HAP-1 (cell line): ENCODE measurements around the gene NEK4.
"Not testable (repeated sequence)": the region's sequence is repeated elsewhere in the genome, so short reads cannot be mapped to it uniquely, and the experiment has no call there.

Experiments
- DNase-seq, 2 experiments: peaks; one replicate each; pipeline ENCODE4 v3.0.0-alpha.2; 2016 to 2020; ENCODE audit warnings: low spot score in 2 of 2
- H3K27me3 ChIP-seq: fragments of 250-450 bp; sonication (Bioruptor Pico); 2 replicates; pipeline ENCODE4 v1.5.1; 2020; ENCODE audit warnings: low read depth, mild to moderate bottlenecking, moderate library complexity
- H3K36me3 ChIP-seq: fragments of 250-450 bp; sonication (Bioruptor Pico); replicated peaks from 2 replicates; pipeline ENCODE4 v1.5.1; 2020; ENCODE audit warnings: mild to moderate bottlenecking
- H3K4me1 ChIP-seq: fragments of 250-450 bp; sonication (Bioruptor Pico); 2 replicates; pipeline ENCODE4 v1.5.1; 2020; ENCODE audit warnings: mild to moderate bottlenecking
- H3K4me3 ChIP-seq: fragments of 250-450 bp; sonication (Bioruptor Pico); 2 replicates; pipeline ENCODE4 v1.5.1; 2020; ENCODE audit warnings: mild to moderate bottlenecking, moderate library complexity
- H3K9me3 ChIP-seq: fragments of 250-450 bp; sonication (Bioruptor Pico); 2 replicates; pipeline ENCODE4 v1.5.1; 2020; ENCODE audit warnings: mild to moderate bottlenecking, moderate library complexity
- in situ Hi-C: fragments of 300-500 bp; cut with MboI; formaldehyde crosslinking; loops from 3 replicates; pipeline ENCODE4 v1.14.3; 2020; ENCODE audit warnings: low sequenced_read_pairs, inconsistent platforms, mixed read lengths

The NEK4 gene

DNA sequence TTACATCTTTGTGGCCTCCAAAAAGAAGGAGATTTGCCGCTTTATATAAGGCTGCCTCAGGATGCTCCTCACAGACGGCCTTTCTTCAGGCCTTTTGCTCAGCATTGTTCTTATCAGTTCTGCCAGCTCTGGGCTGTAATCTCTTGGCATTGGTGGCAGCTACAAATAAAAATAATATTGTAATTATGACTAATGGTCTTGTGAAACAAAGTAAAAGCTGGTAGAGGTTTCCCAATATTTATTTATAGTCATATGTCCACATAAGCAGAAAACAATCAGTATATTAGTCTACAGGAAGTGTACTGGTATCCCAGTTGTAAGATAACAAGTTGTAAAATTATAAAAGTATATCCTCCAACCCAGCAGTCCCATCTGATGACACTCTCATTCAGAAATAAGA, 7.3 kb downstream of the NEK4 start:
- in situ Hi-C loops: no loop called here
- DNase-seq: no peak
- H3K4me1 ChIP-seq: no peaks in the 10 kb centered on the region
- no peaks in the 10 kb centered on the region for H3K9me3 ChIP-seq
- H3K4me3 ChIP-seq: no peak overlapping the region
- peaks cover 47% of the 10 kb centered on the region for H3K36me3 ChIP-seq
- no peaks in the 10 kb centered on the region for H3K27me3 ChIP-seq

DNA sequence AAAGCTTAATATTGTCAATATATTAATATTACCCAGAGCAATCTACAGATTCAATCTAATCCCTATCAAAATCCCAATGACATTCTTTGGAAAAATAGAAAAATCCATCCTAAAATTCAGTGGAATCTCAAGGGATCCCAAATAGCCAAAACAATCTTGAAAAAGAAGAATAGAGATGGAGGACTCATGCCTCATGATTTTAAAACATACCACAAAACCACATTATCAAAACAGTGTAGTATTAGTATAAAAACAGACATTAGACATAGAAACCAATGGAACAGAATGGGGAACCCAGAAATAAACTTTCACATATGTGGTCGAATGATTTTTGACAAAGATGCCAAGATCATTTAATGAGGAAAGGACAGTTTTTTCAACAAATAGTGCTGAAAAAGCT, 14.6 kb downstream of the NEK4 start:
- Histone ChIP-seq H3K4me1 (no peaks in the 10 kb centered on the region), H3K9me3 (no peaks in the 10 kb centered on the region), H3K36me3 (peaks cover 33% of the 10 kb centered on the region), H3K27me3 (no peaks in the 10 kb centered on the region), H3K4me3 (no peak overlapping the region)
- in situ Hi-C loops: no loop called here
- no peak for DNase-seq

DNA sequence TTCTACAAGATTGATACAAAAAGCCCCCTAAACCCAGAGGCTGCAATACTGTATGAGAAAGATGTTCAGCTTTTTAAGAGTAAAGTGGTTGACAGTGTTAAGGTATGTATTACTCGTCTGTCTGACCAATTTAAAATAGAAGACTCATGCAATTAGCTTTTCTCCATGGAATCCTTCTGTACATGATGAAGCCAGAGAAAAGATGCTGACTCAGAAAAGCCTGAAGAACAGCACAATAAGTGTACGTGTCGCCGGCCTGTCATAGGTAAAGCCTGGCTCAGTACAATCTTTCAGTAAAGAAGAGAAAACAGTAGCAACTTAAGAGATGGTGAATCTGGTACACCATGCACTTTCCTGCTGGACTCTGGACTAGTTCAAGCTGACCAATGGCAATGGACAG, 16.4 kb downstream of the NEK4 start:
- H3K36me3 ChIP-seq: peaks cover 40% of the 10 kb centered on the region
- in situ Hi-C loops: no loop called here
- H3K4me3 ChIP-seq: no peak overlapping the region
- H3K9me3 ChIP-seq: no peaks in the 10 kb centered on the region
- no peaks in the 10 kb centered on the region for H3K27me3 ChIP-seq
- no peak for DNase-seq
- H3K4me1 ChIP-seq: no peaks in the 10 kb centered on the region

DNA sequence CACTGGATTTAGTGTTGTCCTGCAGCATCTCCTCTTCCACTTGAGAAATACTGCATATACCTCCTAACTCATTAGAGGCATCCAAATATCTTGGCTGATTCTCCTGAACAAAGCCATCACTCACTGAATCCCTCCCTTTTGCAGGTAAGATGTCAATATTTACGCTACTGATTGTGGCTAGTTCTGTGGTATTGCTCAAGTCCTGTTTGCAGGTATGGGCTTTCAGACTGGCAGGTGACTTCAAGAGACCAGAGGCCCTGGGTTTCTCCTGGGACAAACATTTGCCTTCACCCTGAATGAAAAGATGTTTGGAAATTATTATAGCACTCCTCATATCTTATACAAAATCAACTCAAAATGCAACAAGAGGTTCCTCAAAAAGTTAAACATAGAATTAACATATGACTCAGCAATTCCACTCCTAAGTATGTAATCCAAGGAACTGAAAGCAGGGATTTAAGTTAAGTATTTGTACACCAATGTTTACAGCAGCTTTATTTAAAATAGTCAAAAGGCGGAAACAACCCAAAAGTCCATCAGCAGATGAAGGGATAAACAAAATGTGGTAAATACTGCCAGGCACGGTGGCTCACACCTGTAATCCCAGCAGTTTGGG, 18.6 kb downstream of the NEK4 start:
- no peak overlapping the region for H3K4me3 ChIP-seq
- H3K9me3 ChIP-seq: no peaks in the 10 kb centered on the region
- DNase-seq: no peak
- H3K4me1 ChIP-seq: no peaks in the 10 kb centered on the region
- no peaks in the 10 kb centered on the region for H3K27me3 ChIP-seq
- peaks cover 49% of the 10 kb centered on the region for H3K36me3 ChIP-seq
- in situ Hi-C loops: no loop called here

GRCh38 chr3:52743721-52744120, 27.0 kb downstream of the NEK4 start:
- H3K4me1 ChIP-seq: no peaks in the 10 kb centered on the region
- H3K36me3 ChIP-seq: peaks cover 74% of the 10 kb centered on the region
- no peak for DNase-seq
- H3K9me3 ChIP-seq: no peaks in the 10 kb centered on the region
- H3K27me3 ChIP-seq: no peaks in the 10 kb centered on the region
- in situ Hi-C loops: no loop called here
- H3K4me3 ChIP-seq: no peak overlapping the region

GRCh38 chr3:52743152-52743551, 27.6 kb downstream of the NEK4 start:
- H3K9me3 ChIP-seq: no peaks in the 10 kb centered on the region
- H3K27me3 ChIP-seq: no peaks in the 10 kb centered on the region
- no peak for DNase-seq
- in situ Hi-C loops: no loop called here
- H3K36me3 ChIP-seq: peaks cover 72% of the 10 kb centered on the region
- no peak overlapping the region for H3K4me3 ChIP-seq
- H3K4me1 ChIP-seq: no peaks in the 10 kb centered on the region

- Histone ChIP-seq H3K36me3 (peaks cover 71% of the 10 kb centered on the region), H3K27me3 (no peaks in the 10 kb centered on the region), H3K4me3 (no peak overlapping the region), H3K4me1 (no peaks in the 10 kb centered on the region), H3K9me3 (no peaks in the 10 kb centered on the region)
- in situ Hi-C loops: no loop called here
- peak in 1 of 2 experiments; percentile 17 for DNase-seq
These were observed 28.2 kb downstream of the NEK4 start for GRCh38 chr3:52742418-52743041.

DNA sequence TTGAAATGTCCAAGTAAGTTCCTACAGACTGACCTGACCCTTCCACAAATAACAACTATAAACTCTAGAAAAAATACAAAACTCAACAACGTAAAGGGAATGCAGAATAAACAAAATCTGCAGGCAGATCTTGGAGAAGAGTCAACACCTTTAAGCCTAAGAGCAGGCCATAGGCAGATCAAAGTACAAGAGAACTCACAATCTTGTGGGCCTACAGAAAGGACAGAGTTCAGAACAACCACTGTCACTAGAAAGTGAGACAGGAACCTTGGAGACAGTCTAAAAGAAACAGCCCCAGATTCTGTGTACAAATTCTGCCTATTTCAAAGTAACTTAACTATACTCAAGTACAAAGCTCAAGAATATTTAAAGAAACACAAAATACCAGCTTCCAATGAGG, 31.0 kb downstream of the NEK4 start:
- H3K9me3 ChIP-seq: no peaks in the 10 kb centered on the region
- no peak for DNase-seq
- no peaks in the 10 kb centered on the region for H3K4me1 ChIP-seq
- no peak overlapping the region for H3K4me3 ChIP-seq
- H3K27me3 ChIP-seq: no peaks in the 10 kb centered on the region
- peaks cover 65% of the 10 kb centered on the region for H3K36me3 ChIP-seq
- in situ Hi-C loops: no loop called here

DNA sequence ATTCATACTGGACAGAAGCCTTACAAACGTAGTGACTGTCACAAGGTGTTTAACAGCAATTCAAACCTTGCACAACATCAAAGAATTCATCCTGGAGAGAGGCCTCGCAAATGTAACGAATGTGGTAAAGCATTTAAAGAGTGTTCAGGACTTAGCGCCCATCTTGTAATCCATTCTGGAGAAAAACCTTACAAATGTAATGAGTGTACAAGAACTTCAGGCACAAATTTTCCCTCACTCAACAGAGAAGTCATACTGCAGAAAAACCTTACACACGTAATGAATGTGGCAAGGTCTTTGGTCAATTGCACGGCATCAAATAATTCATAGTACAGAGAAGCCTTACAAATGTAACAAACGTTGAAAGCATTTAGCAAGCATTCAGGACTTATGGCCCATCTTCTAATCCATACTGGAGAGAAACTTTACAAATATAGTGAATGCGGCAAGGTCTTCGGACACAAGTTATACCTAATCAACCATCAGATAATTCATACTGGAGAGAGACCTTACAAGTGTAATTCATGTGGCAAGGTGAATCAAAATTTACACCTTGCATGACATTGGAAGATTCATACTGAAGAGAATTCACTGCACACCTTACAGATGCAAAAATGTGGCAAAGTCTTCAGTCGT, 37.4 kb downstream of the NEK4 start:
- Histone ChIP-seq H3K9me3 (no peaks in the 10 kb centered on the region; the same call in 1 of the 2 replicates), H3K36me3 (peaks cover 36% of the 10 kb centered on the region), H3K4me3 (no peak overlapping the region), H3K27me3 (no peaks in the 10 kb centered on the region), H3K4me1 (no peaks in the 10 kb centered on the region)
- no peak for DNase-seq
- in situ Hi-C loops: no loop called here

DNA sequence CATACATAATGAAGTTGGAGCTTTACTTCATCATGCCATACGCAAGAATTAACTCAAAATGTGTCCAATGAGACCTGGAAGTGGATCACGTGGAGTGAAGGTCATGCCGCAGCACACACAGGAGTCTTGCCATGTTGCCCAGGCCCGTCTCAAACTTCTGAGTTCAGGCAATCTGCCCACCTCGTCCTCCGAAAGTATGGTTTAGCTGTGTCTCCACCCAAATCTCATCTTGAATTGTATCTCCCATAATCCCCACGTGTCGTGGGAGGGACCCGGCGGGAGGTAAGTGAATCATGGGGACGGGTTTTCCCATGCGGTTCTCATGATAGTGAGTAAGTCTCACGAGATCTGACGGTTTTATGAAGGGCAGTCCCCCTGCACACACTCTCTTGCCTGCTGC, 39.1 kb downstream of the NEK4 start:
- no peak overlapping the region for H3K4me3 ChIP-seq
- DNase-seq: no peak
- in situ Hi-C loops: no loop called here

DNA sequence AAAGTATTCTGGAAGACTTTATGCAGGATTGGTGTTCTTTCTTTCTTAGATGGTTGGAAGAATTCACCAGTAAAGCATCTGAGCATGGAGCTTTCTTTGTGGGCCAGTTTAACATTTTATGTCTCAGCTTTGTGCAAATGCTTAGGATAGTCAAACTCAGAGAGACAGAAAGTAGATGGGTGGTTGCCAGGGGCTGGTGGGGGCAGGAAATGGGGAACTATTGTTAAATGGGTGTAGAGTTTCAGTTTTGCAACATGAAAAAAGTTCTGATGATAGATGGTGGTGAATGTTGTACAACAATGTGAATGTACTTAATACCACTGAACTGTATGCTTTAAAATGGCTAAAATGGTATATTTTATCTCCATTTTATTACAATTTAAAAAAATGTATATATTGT, 40.1 kb downstream of the NEK4 start:
- peaks cover 29% of the 10 kb centered on the region for H3K36me3 ChIP-seq

More for the DNA sequence above, 39.1 kb downstream of the NEK4 start:
- Histone ChIP-seq H3K27me3 (no peaks in the 10 kb centered on the region), H3K36me3 (peaks cover 32% of the 10 kb centered on the region), H3K4me1 (no peaks in the 10 kb centered on the region), H3K9me3 (no peaks in the 10 kb centered on the region; the same call in 1 of the 2 replicates)

GRCh38 chr3:52728753-52729152, 42.0 kb downstream of the NEK4 start:
- H3K4me3 ChIP-seq, H3K4me1 ChIP-seq, DNase-seq, H3K9me3 ChIP-seq, in situ Hi-C loops, H3K27me3 ChIP-seq: not testable (repeated sequence)
- peaks cover 17% of the 10 kb centered on the region for H3K36me3 ChIP-seq

More for the DNA sequence above, 40.1 kb downstream of the NEK4 start:
- Histone ChIP-seq H3K4me1 (no peaks in the 10 kb centered on the region), H3K27me3 (no peaks in the 10 kb centered on the region), H3K4me3 (no peak overlapping the region), H3K9me3 (no peaks in the 10 kb centered on the region; the same call in 1 of the 2 replicates)
- no peak for DNase-seq
- in situ Hi-C loops: no loop called here

- no peak for DNase-seq
These were observed 46.2 kb downstream of the NEK4 start for GRCh38 chr3:52724511-52724910.

DNA sequence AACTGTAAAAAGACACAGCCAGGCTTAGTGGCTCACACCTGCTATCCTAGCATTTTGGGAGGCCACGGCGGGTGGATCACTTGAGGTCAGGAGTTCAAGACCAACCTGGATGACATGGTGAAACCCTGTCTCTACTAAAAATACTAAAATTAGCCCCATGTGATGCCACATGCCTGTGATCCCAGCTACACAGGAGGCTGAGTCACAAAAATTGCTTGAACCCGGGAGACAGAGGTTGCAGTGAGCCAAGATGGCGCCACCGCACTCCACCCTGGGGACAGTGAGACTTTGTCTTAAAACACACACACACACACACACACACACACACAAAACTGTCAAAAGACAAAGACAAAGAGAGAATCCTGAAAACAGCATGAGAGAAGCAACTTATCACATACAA, 46.8 kb downstream of the NEK4 start:
- Histone ChIP-seq H3K4me1 (no peaks in the 10 kb centered on the region), H3K27me3 (no peaks in the 10 kb centered on the region), H3K9me3 (no peaks in the 10 kb centered on the region), H3K36me3 (peaks cover 3% of the 10 kb centered on the region), H3K4me3 (no peak overlapping the region)
- in situ Hi-C loops: no loop called here
- no peak for DNase-seq

More at GRCh38 chr3:52724511-52724910, 46.2 kb downstream of the NEK4 start:
- Histone ChIP-seq H3K36me3 (no peaks in the 10 kb centered on the region), H3K27me3 (no peaks in the 10 kb centered on the region), H3K4me1 (no peaks in the 10 kb centered on the region), H3K4me3 (no peak overlapping the region), H3K9me3 (no peaks in the 10 kb centered on the region)
- in situ Hi-C loops: no loop called here
